ENCODE measurements around the gene ARNT2. TPM values are rescaled to one million over a fixed set of nuclear protein-coding genes. Genes with fewer than 3 reads are reported as not detected.

ARNT2 gene
- total and polyA plus RNA-seq, 2 of the 13 experiments (the other 11 are each of a cell fraction or from before 2014, with no cell fraction given): 0.69 to 1.7 TPM

DNA sequence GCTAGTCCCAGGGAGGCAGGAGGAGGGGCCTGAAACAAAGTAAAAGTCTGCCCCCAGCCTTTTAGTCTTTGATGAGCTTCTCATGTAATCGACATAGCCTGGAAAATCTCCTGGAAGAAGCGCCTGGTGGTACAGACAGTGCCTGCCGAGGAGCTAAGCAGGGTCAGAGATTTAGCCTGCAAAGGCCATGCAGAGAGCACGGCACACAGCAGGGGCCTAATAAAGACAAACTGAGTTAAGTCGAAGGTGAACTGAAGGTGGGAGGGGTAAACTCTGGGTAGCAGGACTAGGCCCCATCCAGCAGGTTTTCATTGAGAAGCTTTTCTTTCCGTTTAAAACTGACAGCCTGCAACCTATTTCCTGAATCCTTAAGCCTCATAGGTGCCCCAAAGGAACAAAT is 175.4 kb downstream of the ARNT2 start:
- Histone ChIP-seq H3K79me2 (ENCODE audit: insufficient read depth, low read length) (no peaks in the 10 kb centered on the region), H3K27ac (ENCODE audit: extremely low read length, insufficient read depth, low read length) (no peak overlapping the region), H3K4me3 (replicated peaks in 1 of 3; ENCODE audit: insufficient read depth in 1 of 3, low read depth in 2 of 3, low read length in 3 of 3) (no peak overlapping the region), H2AFZ (ENCODE audit: low read length) (no peak overlapping the region), H4K20me1 (ENCODE audit: insufficient read depth, low read length) (no peaks in the 10 kb centered on the region), H3K4me2 (ENCODE audit: low read depth, low read length) (no peak overlapping the region), H3K9ac (ENCODE audit: insufficient read depth, low read depth, low read length) (no peak overlapping the region), H3K27me3 (ENCODE audit: control insufficient read depth in 1 of 2, insufficient read depth in 2 of 2, low read length in 2 of 2) (peaks cover 3 to 4% of the 10 kb centered on the region in 2 experiments; a peak in 3 of 5 replicates), H3K36me3 (replicated peaks in 1 of 2; ENCODE audit: control insufficient read depth in 1 of 2, insufficient read depth in 2 of 2, low read length in 2 of 2) (no peaks in the 10 kb centered on the region), H3K9me3 (ENCODE audit: low read length) (no peaks in the 10 kb centered on the region), H3K4me1 (ENCODE audit: insufficient read depth, low read length) (peaks cover 17% of the 10 kb centered on the region)
- ATAC-seq: no peak
- FAIRE-seq: no peak
- in situ Hi-C loops (cut with HindIII; ENCODE audit: extremely low pct_ligation_motif_present, low pct_unique_long_range_greater_than_20kb) (no loop called here), intact Hi-C loops (cut with micrococcal nuclease; ENCODE audit: unreplicated experiment) (no loop called here)
- CTCF ChIA-PET (ENCODE audit: low intra/inter-chr PET ratio, low total read pairs): no interaction called here
- no peak for TF ChIP-seq POLR2AphosphoS2 (IDR thresholded peaks at IDR 0.05; ENCODE audit: low read depth, low read length)
- BruUV-seq (replicated peaks): no TSS peak
- DNase-seq (ENCODE audit: low spot score): no peak
- POLR2A ChIA-PET: no interaction called here
- WGBS (ENCODE audit: low lambda C conversion rate): 56% methylated on average over 6 of the region's 6 CpGs

DNA sequence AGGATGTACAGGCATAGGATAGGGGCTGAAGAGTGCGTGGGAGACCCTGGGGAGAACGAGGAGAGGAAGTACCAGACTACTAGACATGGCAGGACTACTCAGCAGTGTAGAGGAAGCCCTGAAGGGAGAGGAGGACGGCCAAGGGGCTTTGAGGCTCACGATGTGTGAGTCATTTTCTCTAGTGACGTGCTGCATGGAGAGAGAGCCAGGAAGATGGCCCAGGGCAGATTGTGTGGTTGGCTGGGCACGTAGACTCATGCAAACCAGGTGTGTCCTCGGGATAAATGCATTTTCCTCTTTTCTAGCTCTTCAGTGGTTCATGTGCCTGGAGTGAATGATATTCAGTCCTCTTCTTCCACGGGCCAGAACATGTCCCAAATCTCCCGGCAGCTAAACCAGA is 175.9 kb downstream of the ARNT2 start:
- in situ Hi-C loops (cut with HindIII; ENCODE audit: extremely low pct_ligation_motif_present, low pct_unique_long_range_greater_than_20kb) (no loop called here), intact Hi-C loops (cut with micrococcal nuclease; ENCODE audit: unreplicated experiment) (no loop called here)
- Histone ChIP-seq H2AFZ (ENCODE audit: low read length) (no peak overlapping the region), H3K9ac (ENCODE audit: insufficient read depth, low read depth, low read length) (no peak overlapping the region), H3K4me1 (ENCODE audit: insufficient read depth, low read length) (peaks cover 22% of the 10 kb centered on the region), H3K4me2 (ENCODE audit: low read depth, low read length) (no peak overlapping the region), H4K20me1 (ENCODE audit: insufficient read depth, low read length) (no peaks in the 10 kb centered on the region), H3K4me3 (replicated peaks in 1 of 3; ENCODE audit: insufficient read depth in 1 of 3, low read depth in 2 of 3, low read length in 3 of 3) (no peak overlapping the region), H3K36me3 (replicated peaks in 1 of 2; ENCODE audit: control insufficient read depth in 1 of 2, insufficient read depth in 2 of 2, low read length in 2 of 2) (no peaks in the 10 kb centered on the region), H3K27ac (ENCODE audit: extremely low read length, insufficient read depth, low read length) (no peak overlapping the region), H3K27me3 (ENCODE audit: control insufficient read depth in 1 of 2, insufficient read depth in 2 of 2, low read length in 2 of 2) (peaks cover 3 to 4% of the 10 kb centered on the region in 2 experiments; a peak in 3 of 5 replicates), H3K9me3 (ENCODE audit: low read length) (no peaks in the 10 kb centered on the region), H3K79me2 (ENCODE audit: insufficient read depth, low read length) (no peaks in the 10 kb centered on the region)
- WGBS (ENCODE audit: low lambda C conversion rate): 48% methylated on average over 4 of the region's 9 CpGs
- no TSS peak for BruUV-seq (replicated peaks)
- ChIA-PET POLR2A (no interaction called here), CTCF (ENCODE audit: low intra/inter-chr PET ratio, low total read pairs) (no interaction called here)
- FAIRE-seq (no peak), DNase-seq (ENCODE audit: low spot score) (no peak), ATAC-seq (no peak)
- TF ChIP-seq IKZF1 (IDR thresholded peaks at IDR 0.05) (no peak), SMYD3 (CRISPR knock-in tag; IDR thresholded peaks at IDR 0.05) (no peak), PAX8 (CRISPR knock-in tag; IDR thresholded peaks at IDR 0.05; ENCODE audit: borderline replicate concordance) (no peak), NFE2L1 (CRISPR knock-in tag; IDR thresholded peaks at IDR 0.05; ENCODE audit: borderline replicate concordance) (no peak), ZNF282 (IDR thresholded peaks at IDR 0.05; ENCODE audit: partially characterized antibody) (no peak), ZNF235 (CRISPR knock-in tag; IDR thresholded peaks at IDR 0.05; ENCODE audit: borderline replicate concordance) (no peak), PHF5A (CRISPR knock-in tag; IDR thresholded peaks at IDR 0.05; ENCODE audit: low read depth, unreplicated experiment) (no peak), XBP1 (CRISPR knock-in tag; IDR thresholded peaks at IDR 0.05) (no peak), ZSCAN29 (CRISPR knock-in tag; conservative IDR thresholded peaks at IDR 0.05) (no peak), SRSF9 (IDR thresholded peaks at IDR 0.05; ENCODE audit: borderline replicate concordance, insufficient read depth, low read depth, low read length, poor library complexity, severe bottlenecking) (no peak)

All from HepG2 (cell line).